Testis (tissue), 2 donors: ENCODE data around the gene SLC37A2.

Experiments
- CTCF ChIP-seq, 3 experiments: fragments of 450-650 bp in 2 of 3; fragments of 200-600 bp in 1 of 3; sonication (generic) in 1 of 3; IDR thresholded peaks; one replicate each; pipeline ENCODE4 v1.5.1; 2016 to 2019; ENCODE audit warnings: antibody characterized with exemption in 3 of 3, mild to moderate bottlenecking in 2 of 3, moderate library complexity in 1 of 3
- POLR2A ChIP-seq: fragments of 450-650 bp; IDR thresholded peaks from one replicate; pipeline ENCODE4 v1.6.1; 2017; ENCODE audit warnings: antibody characterized with exemption, mild to moderate bottlenecking, moderate library complexity

GRCh38 chr11:125072961-125073590 is 10.0 kb downstream of the SLC37A2 start:
- TF ChIP-seq CTCF (IDR thresholded peaks at IDR 0.05) (no peak), POLR2A (no peak)
